ENCODE measurements around the gene AFF3. TPM values are rescaled to one million over a fixed set of nuclear protein-coding genes. Genes with fewer than 3 reads are reported as not detected.
A peak's percentile ranks its signal among the peaks of the same experiment; 100 is the strongest.

The AFF3 gene
- total RNA-seq, 1 experiment from 2014 or later: 0.42 TPM

DNA sequence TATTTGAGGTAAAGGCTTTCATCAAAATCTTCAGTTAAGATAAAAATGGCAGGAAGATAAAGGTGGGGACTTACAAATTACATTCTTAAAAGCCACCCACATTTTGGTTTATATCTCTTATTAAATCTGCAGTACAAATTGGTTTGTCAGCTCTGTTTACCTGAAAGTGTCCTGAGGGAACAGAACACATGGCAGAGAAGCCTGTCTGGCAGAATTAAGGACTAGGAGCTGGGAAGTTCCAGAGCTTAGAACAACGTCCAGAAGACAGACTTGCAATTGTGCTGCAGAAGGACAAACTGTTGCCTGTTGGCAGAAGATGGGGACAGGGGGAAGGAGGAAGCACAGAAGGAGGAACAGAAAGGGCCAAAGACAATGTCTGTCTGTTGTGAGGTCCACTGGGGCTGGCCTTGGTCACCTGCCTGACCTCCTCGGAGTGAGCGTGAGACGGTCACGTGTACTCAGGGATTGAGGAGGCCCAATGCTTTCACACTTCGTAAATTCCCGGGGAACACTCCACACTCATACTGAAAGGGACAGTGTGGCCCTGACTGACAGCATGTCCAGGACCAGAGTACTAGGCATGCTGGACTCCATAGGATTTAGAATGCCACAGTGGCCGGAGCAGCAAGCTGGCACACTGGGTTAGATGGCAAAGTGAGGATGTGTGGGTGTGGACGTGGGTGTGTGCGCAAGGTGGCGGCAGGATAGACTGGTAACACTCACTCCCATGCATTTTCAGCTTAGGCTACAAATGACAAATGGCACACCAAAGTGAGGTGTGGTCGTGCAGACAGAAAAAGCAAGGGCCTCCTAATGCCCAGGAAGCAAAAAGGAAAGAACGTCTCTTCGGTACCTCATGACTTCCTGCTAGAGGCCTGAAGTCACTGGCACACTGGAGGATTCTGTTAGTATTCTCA is 441.6 kb downstream of the AFF3 start:
- H3K4me1 Mint-ChIP-seq (ENCODE audit: insufficient read depth, unreplicated experiment): peaks cover 31% of the 10 kb centered on the region
- POLR2A ChIA-PET: no interaction called here
- no peaks in the 10 kb centered on the region for H3K27me3 Mint-ChIP-seq (ENCODE audit: insufficient read depth, unreplicated experiment)
- CTCF ChIA-PET: interaction anchor here (0.5 to 0.9 kb wide), 2 partner anchors 10 to 64 kb away, joined by 3 to 4 read pairs; no protein-coding TSS in a partner anchor
- no peak overlapping the region for H3K4me3 Mint-ChIP-seq (ENCODE audit: unreplicated experiment)
- H3K9me3 Mint-ChIP-seq (ENCODE audit: unreplicated experiment): no peaks in the 10 kb centered on the region
- no peak overlapping the region for H3K27ac Mint-ChIP-seq (ENCODE audit: low read depth, unreplicated experiment)
- no peaks in the 10 kb centered on the region for H3K36me3 Mint-ChIP-seq (ENCODE audit: insufficient read depth, unreplicated experiment)
- no peak for DNase-seq (ENCODE audit: unreplicated experiment)
- no TSS peak for BruUV-seq (replicated peaks)
- intact Hi-C loops (cut with micrococcal nuclease): no loop called here
- TF ChIP-seq, protein P1, sequence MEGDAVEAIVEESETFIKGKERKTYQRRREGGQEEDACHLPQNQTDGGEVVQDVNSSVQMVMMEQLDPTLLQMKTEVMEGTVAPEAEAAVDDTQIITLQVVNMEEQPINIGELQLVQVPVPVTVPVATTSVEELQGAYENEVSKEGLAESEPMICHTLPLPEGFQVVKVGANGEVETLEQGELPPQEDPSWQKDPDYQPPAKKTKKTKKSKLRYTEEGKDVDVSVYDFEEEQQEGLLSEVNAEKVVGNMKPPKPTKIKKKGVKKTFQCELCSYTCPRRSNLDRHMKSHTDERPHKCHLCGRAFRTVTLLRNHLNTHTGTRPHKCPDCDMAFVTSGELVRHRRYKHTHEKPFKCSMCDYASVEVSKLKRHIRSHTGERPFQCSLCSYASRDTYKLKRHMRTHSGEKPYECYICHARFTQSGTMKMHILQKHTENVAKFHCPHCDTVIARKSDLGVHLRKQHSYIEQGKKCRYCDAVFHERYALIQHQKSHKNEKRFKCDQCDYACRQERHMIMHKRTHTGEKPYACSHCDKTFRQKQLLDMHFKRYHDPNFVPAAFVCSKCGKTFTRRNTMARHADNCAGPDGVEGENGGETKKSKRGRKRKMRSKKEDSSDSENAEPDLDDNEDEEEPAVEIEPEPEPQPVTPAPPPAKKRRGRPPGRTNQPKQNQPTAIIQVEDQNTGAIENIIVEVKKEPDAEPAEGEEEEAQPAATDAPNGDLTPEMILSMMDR (IDR thresholded peaks at IDR 0.05; ENCODE audit: unreplicated experiment): no peak

DNA sequence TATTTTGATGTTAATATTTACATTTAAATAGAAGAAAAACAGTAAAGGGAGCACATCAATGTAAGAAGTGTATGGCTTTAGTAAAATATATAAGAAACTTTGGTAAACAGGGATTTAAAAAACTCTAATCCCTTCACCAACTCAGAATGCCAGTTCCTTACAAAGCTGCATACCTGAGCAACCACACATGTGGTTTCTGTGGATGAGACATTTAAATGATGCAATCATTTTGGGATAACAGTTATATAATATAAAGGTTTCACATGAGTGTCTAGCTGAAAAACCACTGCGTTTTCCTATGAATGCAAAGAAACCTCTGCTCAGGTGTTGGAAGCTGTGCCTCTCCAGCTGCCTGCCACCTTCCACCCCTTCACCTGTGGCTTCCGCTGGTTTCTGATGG is 443.5 kb downstream of the AFF3 start:
- intact Hi-C loops (cut with micrococcal nuclease): no loop called here
- Mint-ChIP-seq H3K9me3 (ENCODE audit: unreplicated experiment) (no peaks in the 10 kb centered on the region), H3K27ac (ENCODE audit: low read depth, unreplicated experiment) (no peak overlapping the region), H3K27me3 (ENCODE audit: insufficient read depth, unreplicated experiment) (no peaks in the 10 kb centered on the region), H3K4me1 (ENCODE audit: insufficient read depth, unreplicated experiment) (peaks cover 28% of the 10 kb centered on the region), H3K36me3 (ENCODE audit: insufficient read depth, unreplicated experiment) (no peaks in the 10 kb centered on the region), H3K4me3 (ENCODE audit: unreplicated experiment) (no peak overlapping the region)
- DNase-seq (ENCODE audit: unreplicated experiment): peak; percentile 64
- TF ChIP-seq, protein P1 (IDR thresholded peaks at IDR 0.05; ENCODE audit: unreplicated experiment): no peak
- POLR2A ChIA-PET: interaction anchor here (0.6 kb wide), 2 partner anchors 38 to 562 kb away, joined by 3 to 4 read pairs; no protein-coding TSS in a partner anchor
- BruUV-seq (replicated peaks): no TSS peak
- CTCF ChIA-PET: no interaction called here

- intact Hi-C loops (cut with micrococcal nuclease): no loop called here
- Mint-ChIP-seq H3K4me1 (ENCODE audit: insufficient read depth, unreplicated experiment) (peaks cover 22% of the 10 kb centered on the region), H3K9me3 (ENCODE audit: unreplicated experiment) (no peaks in the 10 kb centered on the region), H3K27ac (ENCODE audit: low read depth, unreplicated experiment) (no peak overlapping the region), H3K4me3 (ENCODE audit: unreplicated experiment) (no peak overlapping the region), H3K36me3 (ENCODE audit: insufficient read depth, unreplicated experiment) (no peaks in the 10 kb centered on the region), H3K27me3 (ENCODE audit: insufficient read depth, unreplicated experiment) (no peaks in the 10 kb centered on the region)
- TF ChIP-seq, protein P1 (IDR thresholded peaks at IDR 0.05; ENCODE audit: unreplicated experiment): no peak
- BruUV-seq (replicated peaks): no TSS peak
- peak; percentile 82 for DNase-seq (ENCODE audit: unreplicated experiment)
- CTCF ChIA-PET: interaction anchor here (0.5 to 1.0 kb wide), 3 partner anchors 17 to 719 kb away, joined by 3 read pairs; no protein-coding TSS in a partner anchor
- POLR2A ChIA-PET: interaction anchor here (0.6 to 0.9 kb wide), 3 partner anchors 10 to 1133 kb away, joined by 3 read pairs; no protein-coding TSS in a partner anchor
Measured at GRCh38 chr2:99697811-99698568, 444.4 kb downstream of the AFF3 start.

GRCh38 chr2:99695944-99696253 is 446.5 kb downstream of the AFF3 start:
- peaks cover 25% of the 10 kb centered on the region for H3K4me1 Mint-ChIP-seq (ENCODE audit: insufficient read depth, unreplicated experiment)
- POLR2A ChIA-PET: no interaction called here
- intact Hi-C loops (cut with micrococcal nuclease): no loop called here
- no peak for DNase-seq (ENCODE audit: unreplicated experiment)
- BruUV-seq (replicated peaks): no TSS peak
- CTCF ChIA-PET: interaction anchor here (0.6 to 0.7 kb wide), 2 partner anchors 146 to 283 kb away, joined by 3 read pairs; no protein-coding TSS in a partner anchor
- no peaks in the 10 kb centered on the region for H3K9me3 Mint-ChIP-seq (ENCODE audit: unreplicated experiment)
- no peaks in the 10 kb centered on the region for H3K27me3 Mint-ChIP-seq (ENCODE audit: insufficient read depth, unreplicated experiment)
- H3K4me3 Mint-ChIP-seq (ENCODE audit: unreplicated experiment): no peak overlapping the region
- TF ChIP-seq, protein P1 (IDR thresholded peaks at IDR 0.05; ENCODE audit: unreplicated experiment): no peak
- H3K27ac Mint-ChIP-seq (ENCODE audit: low read depth, unreplicated experiment): no peak overlapping the region
- H3K36me3 Mint-ChIP-seq (ENCODE audit: insufficient read depth, unreplicated experiment): no peaks in the 10 kb centered on the region
